ENCODE results near the gene PCBP3. TPM values are rescaled to one million over a fixed set of nuclear protein-coding genes. Genes with fewer than 3 reads are reported as not detected.

The PCBP3 gene
- total and polyA plus RNA-seq, 2 donors (not counting 3 experiments of a cell fraction or from before 2014, with no cell fraction given), result 0.06 to 1.1 TPM

GRCh38 chr21:45943630-45944540 lies 300.4 kb downstream of the PCBP3 start:
- Histone ChIP-seq H3K9me3 (replicated peaks; ENCODE audit: control insufficient read depth, insufficient read depth, low read length) (no peaks in the 10 kb centered on the region), H3K36me3 (ENCODE audit: control insufficient read depth in 2 of 2, extremely low read depth in 1 of 2, insufficient read depth in 2 of 2, low read length in 2 of 2) (no peaks in the 10 kb centered on the region), H4K20me1 (replicated peaks; ENCODE audit: control insufficient read depth, extremely low read depth, insufficient read depth, low read length) (no peaks in the 10 kb centered on the region), H2AFZ (ENCODE audit: low read depth, low read length) (no peak overlapping the region), H3K4me3 (replicated peaks in 1 of 3; ENCODE audit: insufficient read depth in 1 of 3, low read depth in 1 of 3, low read length in 3 of 3) (no peak overlapping the region), H3K27ac (ENCODE audit: insufficient read depth, low read depth, low read length) (no peak overlapping the region), H3K79me2 (ENCODE audit: control insufficient read depth, insufficient read depth, low read length) (no peaks in the 10 kb centered on the region), H3K9ac (replicated peaks; ENCODE audit: extremely low read depth, insufficient read depth, low read length) (no peak overlapping the region), H3K27me3 (ENCODE audit: control insufficient read depth in 2 of 2, insufficient read depth in 2 of 2, low read length in 2 of 2) (no peaks in the 10 kb centered on the region), H3K9me1 (replicated peaks; ENCODE audit: control insufficient read depth, extremely low read depth, insufficient read depth, low read length) (no peaks in the 10 kb centered on the region), H3K4me1 (ENCODE audit: control insufficient read depth, extremely low read depth, insufficient read depth, low read length) (no peaks in the 10 kb centered on the region), H3K4me2 (ENCODE audit: insufficient read depth, low read length) (no peak overlapping the region)
- FAIRE-seq (no peak), DNase-seq (ENCODE audit: low read depth, low spot score) (no peak)
- ChIA-PET POLR2A (no interaction called here), CTCF (no interaction called here)
- intact Hi-C loops (cut with micrococcal nuclease), result no loop called here
- no TSS peak for BruUV-seq (replicated peaks)
- no peak for TF ChIP-seq MYC (IDR thresholded peaks at IDR 0.05; ENCODE audit: low read depth, low read length)
- no peak for TF ChIP-seq CTCF (IDR thresholded peaks at IDR 0.05; ENCODE audit: extremely low read depth in 1 of 2, insufficient read depth in 1 of 2, low read depth in 1 of 2, low read length in 2 of 2)
- TF ChIP-seq FOS (IDR thresholded peaks at IDR 0.05; ENCODE audit: borderline replicate concordance, insufficient read depth, low read length), result no peak
- no peak for TF ChIP-seq POLR2AphosphoS5 (IDR thresholded peaks at IDR 0.05; ENCODE audit: insufficient read depth, low read depth, low read length)
- TF ChIP-seq MAX (IDR thresholded peaks at IDR 0.05; ENCODE audit: insufficient read depth, insufficient read length), result no peak
- no peak for TF ChIP-seq EZH2 (IDR thresholded peaks at IDR 0.05; ENCODE audit: borderline replicate concordance, low read depth, low read length, severe bottlenecking)
- TF ChIP-seq GATA2 (IDR thresholded peaks at IDR 0.05; ENCODE audit: insufficient read depth, insufficient read length, low read depth, low read length), result no peak
- TF ChIP-seq JUN (IDR thresholded peaks at IDR 0.05; ENCODE audit: borderline replicate concordance, insufficient read depth, insufficient read length, low read depth), result no peak
- no peak for TF ChIP-seq POLR2A (IDR thresholded peaks at IDR 0.05; ENCODE audit: low read depth, low read length)
- dilution Hi-C loops (cut with MboI; ENCODE audit: extremely low pct_ligation_motif_present, low sequenced_read_pairs), result no loop called here

Measured in endothelial cell of umbilical vein (primary cell).